ENCODE results near the gene ZNF22.

ZNF22 gene

DNA sequence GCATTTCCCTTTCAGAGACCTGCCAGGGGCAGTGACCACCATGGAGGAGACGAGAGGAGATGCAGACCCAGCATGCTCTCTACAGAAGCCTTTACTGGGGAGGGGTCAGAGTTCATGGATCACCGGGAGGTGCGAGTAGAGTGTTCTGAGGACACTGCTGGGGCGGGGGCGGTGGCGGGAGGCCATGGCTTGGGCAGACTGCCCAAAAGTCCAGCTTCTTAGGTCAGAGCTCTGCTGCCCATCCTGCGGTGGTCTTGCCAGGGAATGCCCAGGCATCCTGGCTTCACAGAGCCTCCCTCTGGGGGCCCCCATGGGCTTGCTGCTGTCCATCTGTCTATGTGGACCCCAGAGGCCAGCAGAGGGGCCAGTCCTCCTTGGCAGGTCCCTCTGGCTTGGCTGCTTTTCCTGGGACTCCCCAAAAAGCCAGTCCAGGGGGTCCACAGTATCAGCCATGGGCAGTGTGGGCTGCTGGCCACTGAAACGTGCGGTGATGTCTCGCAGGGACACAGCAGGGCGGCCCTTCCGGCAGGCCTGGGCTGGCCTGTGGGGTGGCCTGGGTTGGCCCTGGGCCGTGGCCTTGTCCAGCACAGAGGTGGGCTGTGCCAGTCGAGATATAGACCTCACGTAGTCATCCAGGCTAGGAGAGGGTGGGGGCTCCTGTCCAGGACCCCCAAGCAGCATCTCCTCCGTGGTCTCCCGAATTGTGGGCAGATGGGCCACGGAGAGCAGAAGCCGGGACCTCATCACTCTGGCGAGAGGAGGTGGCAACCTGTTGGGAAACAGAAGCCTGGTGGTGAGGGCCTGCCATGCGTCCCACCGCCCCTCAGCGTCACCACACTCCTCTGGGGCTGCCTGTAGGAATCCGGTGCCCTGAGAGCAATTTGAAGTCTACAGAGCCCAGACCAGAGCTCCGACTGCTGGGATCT lies 23.2 kb upstream of the ZNF22 start:
- DNase-seq (ENCODE audit: low read depth), result no peak
- peak overlapping the region; percentile 50 for H3K4me3 ChIP-seq (ENCODE audit: low read depth, low read length)
- TF ChIP-seq, protein P1, sequence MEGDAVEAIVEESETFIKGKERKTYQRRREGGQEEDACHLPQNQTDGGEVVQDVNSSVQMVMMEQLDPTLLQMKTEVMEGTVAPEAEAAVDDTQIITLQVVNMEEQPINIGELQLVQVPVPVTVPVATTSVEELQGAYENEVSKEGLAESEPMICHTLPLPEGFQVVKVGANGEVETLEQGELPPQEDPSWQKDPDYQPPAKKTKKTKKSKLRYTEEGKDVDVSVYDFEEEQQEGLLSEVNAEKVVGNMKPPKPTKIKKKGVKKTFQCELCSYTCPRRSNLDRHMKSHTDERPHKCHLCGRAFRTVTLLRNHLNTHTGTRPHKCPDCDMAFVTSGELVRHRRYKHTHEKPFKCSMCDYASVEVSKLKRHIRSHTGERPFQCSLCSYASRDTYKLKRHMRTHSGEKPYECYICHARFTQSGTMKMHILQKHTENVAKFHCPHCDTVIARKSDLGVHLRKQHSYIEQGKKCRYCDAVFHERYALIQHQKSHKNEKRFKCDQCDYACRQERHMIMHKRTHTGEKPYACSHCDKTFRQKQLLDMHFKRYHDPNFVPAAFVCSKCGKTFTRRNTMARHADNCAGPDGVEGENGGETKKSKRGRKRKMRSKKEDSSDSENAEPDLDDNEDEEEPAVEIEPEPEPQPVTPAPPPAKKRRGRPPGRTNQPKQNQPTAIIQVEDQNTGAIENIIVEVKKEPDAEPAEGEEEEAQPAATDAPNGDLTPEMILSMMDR (IDR thresholded peaks at IDR 0.05; ENCODE audit: low read depth, low read length, missing control alignments), result no peak
- in situ Hi-C loops (cut with HindIII; ENCODE audit: low sequenced_read_pairs), result no loop called here

DNA sequence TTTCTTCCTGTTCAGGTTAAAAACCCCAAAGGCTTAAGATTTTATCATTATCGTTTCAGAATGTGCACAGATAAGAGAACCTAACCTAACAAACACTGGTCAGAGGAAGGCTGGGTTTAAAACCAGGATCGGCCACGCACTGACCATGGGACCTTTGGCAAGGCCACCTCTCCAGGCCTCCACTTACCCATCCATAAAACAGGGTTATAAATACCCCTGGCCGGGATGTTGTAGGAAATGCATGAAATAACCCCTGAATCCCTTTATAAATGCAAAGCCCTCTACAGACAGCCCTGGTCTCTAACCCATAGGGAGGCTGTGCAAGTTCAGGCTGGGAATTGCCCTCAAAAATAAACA lies 22.5 kb upstream of the ZNF22 start:
- in situ Hi-C loops (cut with HindIII; ENCODE audit: low sequenced_read_pairs), result no loop called here
- DNase-seq (ENCODE audit: low read depth), result no peak
- TF ChIP-seq, protein P1 (IDR thresholded peaks at IDR 0.05; ENCODE audit: low read depth, low read length, missing control alignments), result no peak
- H3K4me3 ChIP-seq (ENCODE audit: low read depth, low read length), result peak overlapping the region; percentile 50

DNA sequence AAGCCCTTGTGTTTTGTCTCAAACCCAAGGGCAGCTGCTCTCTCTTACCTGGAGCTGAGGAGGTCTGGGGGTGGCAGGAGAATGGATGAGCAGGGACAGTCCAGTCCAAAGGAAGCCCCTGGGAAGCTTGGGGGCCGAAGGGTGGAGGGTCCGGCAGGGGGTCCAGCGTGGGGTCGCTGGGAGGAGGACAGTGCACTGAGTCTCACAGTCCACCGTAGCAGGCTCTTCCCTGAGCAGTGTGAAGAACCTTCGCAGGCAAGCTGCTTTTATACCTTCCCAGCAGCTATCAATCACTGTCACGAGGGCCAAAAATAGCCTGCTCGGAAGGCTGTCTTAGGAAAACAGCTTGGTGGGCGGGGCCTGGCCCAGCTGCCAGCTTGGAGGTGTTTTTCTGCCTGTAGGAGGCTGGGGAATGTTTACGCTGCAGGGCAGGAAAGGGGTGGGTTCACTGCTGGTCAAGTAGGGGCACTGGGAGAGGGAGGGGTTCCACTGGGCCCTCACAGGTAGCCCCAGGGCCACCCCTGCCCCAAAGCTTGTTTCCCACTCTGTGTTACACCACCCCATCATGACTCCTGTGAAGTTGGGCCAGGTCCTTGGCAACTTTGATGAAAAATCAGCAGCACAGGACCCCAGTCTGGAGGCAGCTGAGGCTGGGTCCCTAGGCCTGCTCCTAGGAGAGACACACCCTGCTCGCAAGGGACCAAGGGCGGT lies 22.0 kb upstream of the ZNF22 start, which contains the start of gene DEPP1:
Gene DEPP1 (minus strand): TSS at position 240 of the 711 bp plus-strand sequence. CDS start 779 bp downstream, outside the sequence.
- in situ Hi-C loops (cut with HindIII; ENCODE audit: low sequenced_read_pairs), result no loop called here
- peak within 1 kb of the TSS; percentile 50 for H3K4me3 ChIP-seq (ENCODE audit: low read depth, low read length)
- peak; percentile 77 for DNase-seq (ENCODE audit: low read depth)
- TF ChIP-seq, protein P1 (IDR thresholded peaks at IDR 0.05; ENCODE audit: low read depth, low read length, missing control alignments), result no peak

DNA sequence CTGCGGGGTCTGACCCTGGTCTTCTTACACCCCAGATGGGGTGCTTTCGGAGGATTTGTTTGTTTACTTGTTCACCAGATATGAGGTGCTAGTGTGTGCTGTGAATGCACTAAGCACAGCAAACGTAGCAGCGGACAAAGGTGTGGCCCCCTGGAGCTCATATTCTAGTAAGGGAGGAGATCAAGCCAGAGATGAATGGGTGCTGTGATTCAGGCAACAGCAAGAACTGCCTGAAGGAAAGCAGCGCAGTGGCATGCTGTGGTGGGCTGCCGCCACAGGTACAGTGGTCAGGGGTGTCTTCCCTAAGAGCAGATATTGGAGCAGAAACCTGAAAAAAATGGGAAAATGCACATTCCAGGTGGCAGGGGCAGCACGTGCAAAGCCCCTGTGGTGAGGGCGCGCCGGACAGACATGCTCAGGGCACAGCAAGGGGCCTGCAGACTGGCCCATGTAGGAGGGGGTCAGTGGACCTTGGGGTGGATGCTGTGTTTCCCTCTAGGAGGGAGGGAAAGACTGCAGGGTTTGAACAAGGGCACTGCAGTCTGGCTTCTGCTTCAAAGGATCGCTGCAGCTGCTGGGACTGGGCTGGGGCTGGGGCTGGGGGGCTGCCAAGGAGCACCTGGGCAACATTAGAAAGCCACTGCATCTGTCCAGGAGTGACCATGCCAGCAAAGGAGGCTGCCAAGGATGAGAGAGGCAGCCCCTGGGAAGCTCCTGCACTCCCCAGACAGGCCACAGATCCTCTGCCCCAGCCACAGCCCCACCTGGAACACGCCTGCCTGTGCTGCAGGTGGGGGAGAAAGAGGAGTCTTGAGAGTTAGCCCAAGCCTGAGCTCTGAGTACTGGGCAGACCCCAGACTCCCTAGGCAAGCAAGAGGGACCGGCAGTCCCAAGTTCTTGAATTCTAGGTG lies 21.2 kb upstream of the ZNF22 start:
- in situ Hi-C loops (cut with HindIII; ENCODE audit: low sequenced_read_pairs), result no loop called here
- H3K4me3 ChIP-seq (ENCODE audit: low read depth, low read length), result no peak overlapping the region
- TF ChIP-seq, protein P1 (IDR thresholded peaks at IDR 0.05; ENCODE audit: low read depth, low read length, missing control alignments), result no peak
- no peak for DNase-seq (ENCODE audit: low read depth)

DNA sequence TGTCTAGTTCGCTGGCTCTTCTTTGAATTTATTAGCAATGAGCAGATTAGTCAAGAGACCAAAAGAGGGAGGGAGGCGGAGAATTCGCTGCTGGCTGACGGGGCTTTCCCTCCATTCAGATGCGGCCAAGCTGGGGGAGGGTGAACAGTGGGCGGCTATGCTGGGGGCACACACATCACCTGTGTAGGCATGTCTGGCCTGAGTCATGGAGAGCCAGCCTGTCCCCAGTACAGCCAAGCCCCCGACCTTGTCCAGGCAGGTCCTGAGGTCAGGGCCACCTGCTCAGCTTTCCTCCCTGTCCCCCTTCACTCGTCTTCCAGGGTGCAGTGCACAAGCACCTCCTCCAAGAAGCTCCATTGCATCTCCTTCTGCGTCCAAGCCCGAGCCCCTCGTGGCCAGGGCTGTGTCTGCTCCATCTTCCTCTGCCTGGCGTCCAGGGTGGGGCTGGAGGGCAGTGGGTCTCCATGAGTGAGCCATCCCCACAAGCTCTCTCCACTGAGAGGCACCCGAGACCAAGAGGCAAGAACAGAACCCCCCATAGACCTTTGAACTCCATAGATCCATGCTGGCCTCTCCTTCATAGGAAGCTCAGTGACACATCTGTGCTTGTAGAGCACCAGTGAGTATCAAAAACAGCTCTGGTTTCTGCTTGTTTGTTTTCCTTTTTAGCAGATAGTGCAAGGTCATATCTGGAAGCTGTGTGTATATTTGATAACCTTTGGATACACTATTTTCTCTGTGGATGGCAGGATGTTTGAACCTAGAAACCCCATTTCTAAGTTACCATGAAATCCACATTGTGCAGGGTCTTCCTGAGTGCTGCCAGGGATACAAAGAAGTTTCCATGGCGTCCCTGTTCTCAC lies 20.2 kb upstream of the ZNF22 start:
- H3K4me3 ChIP-seq (ENCODE audit: low read depth, low read length), result no peak overlapping the region
- in situ Hi-C loops (cut with HindIII; ENCODE audit: low sequenced_read_pairs), result no loop called here
- TF ChIP-seq, protein P1 (IDR thresholded peaks at IDR 0.05; ENCODE audit: low read depth, low read length, missing control alignments), result no peak
- no peak for DNase-seq (ENCODE audit: low read depth)
